Endometrial microvascular endothelial cells (primary cell): ENCODE measurements around the gene ZDHHC11B. TPM values are rescaled to one million over a fixed set of nuclear protein-coding genes. Genes with fewer than 3 reads are reported as not detected.
"Not testable (repeated sequence)": the region's sequence is repeated elsewhere in the genome, so short reads cannot be mapped to it uniquely, and the experiment has no call there.

ENCODE experiments used
- in situ Hi-C: cut with HindIII; loops from 2 replicates; pipeline ENCODE4 v1.10.0; 2017; ENCODE audit warnings: low sequenced_read_pairs, low pct_unique_long_range_greater_than_20kb; ENCODE audit errors: inconsistent ontology term
- total RNA-seq: library from RNA; depleted of rRNA; stranded (reverse); fragments of >200 nt; gene quantifications from one replicate; pipeline ENCODE4 v1.2.3, GENCODE V29; 2015; ENCODE audit errors: inconsistent ontology term

The ZDHHC11B gene
- total RNA-seq, 1 donor from 2014 or later, result not detected

DNA sequence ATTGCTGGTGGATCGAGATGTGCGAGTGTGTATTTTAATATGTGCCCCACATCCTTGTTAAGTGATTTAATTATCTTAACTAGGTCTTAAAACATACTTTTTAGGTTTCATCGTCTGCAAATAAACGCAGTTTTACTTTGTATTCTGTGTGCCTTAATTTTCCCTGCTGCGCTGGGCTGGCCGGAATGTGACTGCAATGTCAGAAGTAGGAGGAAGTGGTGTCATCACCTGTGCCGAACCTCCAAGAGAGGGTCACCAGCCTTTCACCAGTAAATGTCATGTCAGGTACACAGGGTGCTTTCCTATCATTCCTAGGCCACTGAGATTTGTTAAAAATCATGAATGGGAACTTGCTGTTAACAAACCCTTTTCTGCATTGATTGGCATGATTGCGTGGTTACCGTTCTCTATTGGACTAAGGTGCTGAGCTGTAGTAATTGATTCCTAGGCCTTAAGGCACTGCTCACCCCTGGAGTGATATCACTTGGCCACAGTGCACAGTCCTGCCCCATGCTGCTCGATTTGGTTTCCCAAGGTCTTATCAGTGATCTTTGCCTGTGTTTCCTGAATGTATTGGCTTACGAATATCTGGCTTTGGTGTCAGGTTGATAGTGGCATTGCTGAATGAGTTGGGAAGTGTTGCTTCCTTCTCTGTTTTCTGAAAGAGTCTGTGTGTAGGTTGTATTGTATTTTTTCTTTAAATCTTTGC, 40.7 kb downstream of the ZDHHC11B start:
- in situ Hi-C loops, result not testable (repeated sequence)

DNA sequence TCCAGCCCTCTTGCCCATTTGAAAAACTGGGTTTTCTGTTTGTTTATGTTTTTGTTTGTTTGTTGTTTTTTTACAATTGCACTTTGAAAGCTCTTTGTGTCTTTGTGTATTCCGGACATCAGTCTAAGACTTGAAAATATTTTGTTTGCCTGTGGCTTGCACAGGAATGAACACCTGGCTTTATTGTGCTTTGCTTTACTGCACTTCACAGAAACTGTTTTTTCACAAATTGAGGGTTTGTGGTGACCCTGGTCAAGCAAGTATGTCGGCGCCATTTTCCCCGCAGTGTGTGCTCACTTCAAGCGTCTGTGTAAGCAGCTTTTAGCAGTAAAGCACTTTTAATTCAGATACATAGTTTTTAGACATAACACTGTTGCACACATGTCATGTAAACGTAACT, 42.3 kb downstream of the ZDHHC11B start:
- in situ Hi-C loops, result not testable (repeated sequence)

DNA sequence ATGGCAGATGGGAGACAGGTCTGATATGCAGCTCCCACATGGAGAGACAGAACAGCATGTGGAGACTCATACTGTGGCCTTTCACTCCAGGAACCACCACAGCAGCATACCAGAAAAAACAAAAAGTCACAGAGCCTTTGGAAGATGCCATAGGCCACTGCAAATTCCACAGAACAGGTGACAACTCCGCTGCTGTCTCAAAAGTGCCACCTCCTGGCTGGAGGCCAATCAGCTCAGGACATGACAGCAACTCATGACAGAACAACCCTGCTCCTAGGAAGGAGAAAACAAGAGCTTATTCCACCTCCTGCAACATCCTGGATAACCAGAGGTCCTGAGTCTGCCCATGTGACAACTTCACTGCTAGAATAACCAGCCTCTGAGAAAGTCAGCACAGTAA, 50.4 kb downstream of the ZDHHC11B start:
- in situ Hi-C loops, result not testable (repeated sequence)

DNA sequence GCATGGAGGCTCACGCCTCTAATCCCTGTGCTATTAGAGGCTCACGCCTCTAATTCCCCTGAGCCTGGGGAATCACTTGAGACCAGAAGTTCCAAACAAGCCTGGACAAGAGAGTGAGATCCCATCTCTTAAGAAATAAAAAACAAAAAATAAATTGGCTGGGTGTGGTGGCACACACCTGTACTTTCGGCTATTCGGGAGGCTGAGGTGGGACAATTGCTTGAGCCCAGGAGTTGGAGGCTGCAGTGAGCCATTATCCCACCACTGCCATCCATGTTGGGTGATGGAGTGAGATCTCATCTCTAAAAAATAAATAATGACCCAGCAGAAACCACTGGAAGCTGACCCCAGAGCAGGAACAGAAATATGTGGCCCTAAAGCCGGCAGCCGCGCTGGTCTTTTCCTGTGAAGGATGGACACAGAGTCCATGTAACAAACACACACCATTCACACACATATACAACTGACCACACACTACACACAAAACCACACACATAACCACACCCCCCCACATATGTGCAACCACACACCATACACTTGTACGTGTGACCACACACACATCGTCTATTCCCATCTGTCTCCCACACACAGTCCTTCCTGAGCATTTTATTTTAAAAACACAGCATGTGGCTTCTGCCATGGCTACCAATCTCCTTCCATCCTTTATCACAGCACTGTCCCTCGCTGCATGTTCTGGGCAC, 51.6 kb downstream of the ZDHHC11B start:
- in situ Hi-C loops, result not testable (repeated sequence)

DNA sequence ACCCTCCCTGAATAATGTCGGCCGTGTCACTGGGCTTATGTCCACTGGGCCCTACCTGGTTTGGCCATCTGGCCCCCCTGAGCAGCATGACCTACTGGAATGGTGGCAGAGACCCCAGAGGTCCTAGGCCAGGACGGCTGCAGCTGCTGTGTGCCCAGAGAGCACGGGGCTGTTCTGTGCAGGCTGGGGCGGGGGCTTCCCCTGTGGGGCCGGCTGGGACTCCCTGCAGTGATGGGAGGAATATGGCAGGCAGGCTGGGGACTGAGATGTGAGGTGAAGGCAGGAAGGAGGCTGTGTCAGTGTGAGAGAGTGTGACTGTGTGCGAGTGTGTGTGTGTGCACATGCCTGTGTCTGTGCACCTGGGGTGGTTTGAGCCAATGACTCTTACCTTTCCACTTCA, 55.3 kb downstream of the ZDHHC11B start:
- in situ Hi-C loops, result not testable (repeated sequence)

DNA sequence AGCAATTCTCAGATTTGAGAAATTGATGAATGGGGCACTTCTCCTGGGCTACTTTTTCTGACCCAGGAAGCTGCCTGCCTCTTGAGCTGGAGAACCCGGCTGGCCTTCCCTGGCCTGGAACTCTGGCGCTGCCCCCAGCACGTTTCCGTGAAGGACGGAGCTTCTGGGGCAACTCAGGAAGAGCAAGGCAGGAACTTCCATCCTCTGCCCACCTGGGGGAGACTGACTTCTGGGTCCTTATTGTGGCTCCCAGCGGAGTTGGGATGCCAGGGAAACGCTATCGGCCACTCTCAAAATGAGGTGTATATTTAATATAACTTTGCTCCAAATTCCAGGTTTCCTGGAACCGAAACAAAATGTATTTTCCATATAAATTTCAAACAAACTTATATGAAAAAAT, 57.4 kb downstream of the ZDHHC11B start:
- in situ Hi-C loops, result not testable (repeated sequence)

DNA sequence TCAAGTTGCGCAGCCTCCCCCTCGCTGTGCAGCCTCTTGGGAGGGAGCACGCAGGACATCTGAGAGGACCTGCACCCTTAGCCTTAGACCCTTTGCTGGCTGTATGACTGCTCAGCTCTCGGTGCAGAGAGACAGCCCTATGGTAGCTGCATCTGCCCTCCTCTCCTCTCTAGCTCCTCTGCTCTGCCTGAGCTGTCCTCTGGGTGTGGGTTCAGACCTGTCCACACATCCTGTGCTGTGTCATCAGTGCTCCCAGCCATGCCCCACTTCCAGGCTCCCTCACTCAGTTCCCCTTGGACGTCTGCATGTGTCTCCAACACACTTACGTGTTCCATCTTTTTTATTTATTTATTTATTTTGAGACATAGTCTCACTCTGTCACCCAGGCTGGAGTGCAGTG, 60.7 kb downstream of the ZDHHC11B start:
- in situ Hi-C loops, result not testable (repeated sequence)

DNA sequence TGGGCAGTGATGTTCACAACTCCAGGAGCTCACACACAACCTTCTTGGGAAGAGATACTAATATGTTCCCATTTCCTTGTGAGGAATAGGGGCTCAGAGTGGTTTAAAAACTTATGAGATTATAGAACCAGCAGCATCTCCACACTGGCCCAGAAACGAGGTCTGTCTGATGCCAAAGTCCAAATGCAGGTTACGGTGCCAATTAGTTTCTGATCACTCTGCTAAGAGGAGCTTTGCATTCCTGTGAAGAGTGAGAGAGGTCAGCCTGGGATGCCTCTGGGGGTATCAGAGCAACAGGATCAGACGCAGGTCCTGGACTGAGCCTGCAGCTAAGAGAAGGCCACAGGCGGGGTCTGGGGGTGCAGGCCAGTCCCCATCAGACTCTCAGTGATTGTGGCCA, 61.2 kb downstream of the ZDHHC11B start:
- in situ Hi-C loops, result not testable (repeated sequence)

DNA sequence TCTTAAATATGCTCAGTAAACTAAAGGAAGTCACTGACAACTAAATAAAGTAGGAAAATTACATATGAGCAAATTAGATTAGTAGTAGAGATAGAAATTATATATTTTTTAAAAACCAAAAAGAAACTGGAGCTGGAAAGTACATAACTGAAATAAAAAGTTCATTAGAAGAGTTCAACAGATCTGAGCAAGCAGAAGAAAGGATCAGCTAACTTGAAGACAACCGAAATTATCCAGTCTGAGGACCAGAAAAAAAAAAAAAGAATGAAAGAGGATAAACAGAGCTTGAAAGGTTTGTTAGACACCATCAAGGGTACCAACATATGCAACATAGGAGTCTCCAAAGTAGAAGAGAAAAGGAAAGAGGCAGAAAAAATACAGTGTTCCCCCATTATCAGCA, 65.2 kb downstream of the ZDHHC11B start:
- in situ Hi-C loops, result not testable (repeated sequence)

DNA sequence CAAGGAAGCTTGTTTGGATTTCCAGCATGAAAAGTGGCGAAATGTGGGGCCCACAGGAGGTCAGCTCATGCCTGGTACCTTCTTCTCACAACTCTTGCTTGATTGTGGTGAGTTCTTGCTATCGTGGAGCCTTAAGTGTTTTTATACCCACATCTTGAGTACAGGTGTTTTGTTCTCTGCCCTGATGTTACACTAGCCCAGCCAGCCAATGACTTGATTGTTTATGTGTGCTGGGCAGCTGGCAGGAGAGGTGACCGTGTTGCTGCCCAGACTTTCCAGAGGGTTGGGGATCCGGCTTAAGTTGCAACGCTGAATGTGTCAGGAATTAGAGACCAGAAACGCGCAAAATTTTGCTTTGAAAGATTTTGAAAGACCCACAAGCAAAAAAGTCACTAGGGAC, 67.4 kb downstream of the ZDHHC11B start:
- in situ Hi-C loops, result no loop called here

DNA sequence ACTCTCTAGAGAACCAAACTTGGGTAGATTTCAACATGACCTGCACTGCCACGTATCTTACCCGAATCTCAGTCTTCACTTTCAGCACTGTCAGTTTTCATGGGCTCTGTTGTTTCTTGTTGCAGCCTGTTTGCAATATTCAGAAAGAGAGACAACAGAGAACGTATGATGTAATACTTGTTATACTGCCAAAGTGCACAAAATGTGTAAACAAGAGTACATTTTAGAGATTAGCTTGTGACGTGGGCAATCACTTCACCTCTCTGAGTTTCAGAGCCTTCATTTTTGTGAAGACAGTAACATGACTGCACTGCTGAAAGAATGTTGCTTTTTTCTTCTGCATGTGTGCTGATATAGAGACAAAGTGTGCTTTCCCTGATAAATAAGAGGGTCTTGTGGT, 67.8 kb downstream of the ZDHHC11B start:
- in situ Hi-C loops, result not testable (repeated sequence)

DNA sequence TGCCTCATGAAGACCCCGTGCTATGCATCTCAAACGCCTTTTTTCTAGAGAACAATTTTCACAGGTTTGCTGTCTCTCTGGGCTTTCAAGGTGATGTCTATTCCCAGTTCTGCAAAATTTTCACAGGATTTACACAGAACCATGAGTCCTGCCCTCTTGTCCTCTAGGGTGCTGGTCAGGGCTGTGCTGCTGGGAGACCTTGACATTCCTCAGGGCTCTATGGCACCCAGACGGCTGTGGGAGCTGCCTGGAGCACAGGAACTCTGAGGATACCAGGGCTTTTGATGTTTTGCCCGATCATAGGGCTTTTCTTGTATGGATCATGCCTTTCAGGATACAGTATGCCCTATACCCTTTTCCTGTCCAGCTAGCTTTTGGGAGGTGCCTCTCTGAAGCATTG, 68.9 kb downstream of the ZDHHC11B start:
- in situ Hi-C loops, result not testable (repeated sequence)

DNA sequence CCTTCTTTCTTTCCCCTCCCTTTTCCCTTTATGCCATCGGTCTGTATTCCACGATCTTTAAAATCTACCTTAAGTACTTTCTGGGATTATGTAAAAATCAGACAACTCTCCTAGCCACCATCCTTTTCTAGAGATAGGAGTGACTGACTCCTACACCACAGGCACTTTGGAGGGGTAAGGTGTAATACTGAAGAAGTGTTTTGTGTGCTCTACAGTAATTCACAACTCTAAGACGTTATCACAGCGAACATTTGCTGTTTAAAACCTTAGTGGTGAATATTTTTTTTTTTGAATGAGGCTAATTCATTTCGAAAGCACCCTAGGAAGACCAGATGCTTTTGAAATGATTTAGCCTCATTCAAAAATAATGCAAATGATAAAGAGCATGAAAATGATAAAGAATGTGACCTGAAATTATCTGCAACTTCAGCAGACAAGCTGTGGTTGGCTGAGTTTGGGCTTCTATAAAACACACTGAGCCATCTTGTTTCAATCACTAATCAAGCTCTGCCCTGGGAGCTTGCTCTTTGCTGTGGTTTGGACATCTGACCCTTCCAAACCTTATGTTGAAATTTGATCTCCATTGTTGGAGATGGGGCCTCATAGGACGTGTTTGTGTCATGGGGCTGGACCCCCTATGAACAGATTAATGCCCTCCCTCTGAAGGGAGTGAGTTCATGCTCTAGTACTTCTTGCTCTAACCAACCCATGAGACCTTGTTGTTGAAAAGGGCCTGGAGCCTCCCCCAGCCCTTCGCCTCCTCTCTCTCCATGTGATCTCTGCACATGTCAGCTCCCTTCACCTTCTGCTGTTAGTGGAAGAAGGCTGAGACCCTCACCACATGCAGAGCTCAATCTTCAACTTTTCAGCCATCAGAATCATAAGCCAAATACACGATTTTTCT, 70.1 kb downstream of the ZDHHC11B start:
- in situ Hi-C loops, result not testable (repeated sequence)

DNA sequence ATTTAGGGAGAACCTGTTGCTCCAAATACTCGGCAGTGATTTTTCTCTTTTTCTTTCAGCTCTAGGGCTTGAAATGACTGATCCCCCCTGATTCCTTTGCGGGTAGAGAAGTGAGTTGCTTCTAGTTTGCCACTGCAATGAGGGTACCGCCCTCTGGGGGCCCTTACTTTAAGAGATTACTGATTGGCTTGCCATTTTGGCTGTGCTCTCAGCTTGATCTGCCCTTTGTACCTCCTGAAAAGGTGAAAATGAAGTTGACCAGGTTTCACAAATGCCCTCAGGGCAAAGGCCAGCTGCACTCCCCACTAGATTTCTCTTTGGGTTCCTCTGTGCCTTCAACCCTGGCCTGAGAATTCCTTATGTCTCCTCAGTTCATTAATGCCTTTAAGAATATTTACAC, 70.8 kb downstream of the ZDHHC11B start:
- in situ Hi-C loops, result not testable (repeated sequence)

DNA sequence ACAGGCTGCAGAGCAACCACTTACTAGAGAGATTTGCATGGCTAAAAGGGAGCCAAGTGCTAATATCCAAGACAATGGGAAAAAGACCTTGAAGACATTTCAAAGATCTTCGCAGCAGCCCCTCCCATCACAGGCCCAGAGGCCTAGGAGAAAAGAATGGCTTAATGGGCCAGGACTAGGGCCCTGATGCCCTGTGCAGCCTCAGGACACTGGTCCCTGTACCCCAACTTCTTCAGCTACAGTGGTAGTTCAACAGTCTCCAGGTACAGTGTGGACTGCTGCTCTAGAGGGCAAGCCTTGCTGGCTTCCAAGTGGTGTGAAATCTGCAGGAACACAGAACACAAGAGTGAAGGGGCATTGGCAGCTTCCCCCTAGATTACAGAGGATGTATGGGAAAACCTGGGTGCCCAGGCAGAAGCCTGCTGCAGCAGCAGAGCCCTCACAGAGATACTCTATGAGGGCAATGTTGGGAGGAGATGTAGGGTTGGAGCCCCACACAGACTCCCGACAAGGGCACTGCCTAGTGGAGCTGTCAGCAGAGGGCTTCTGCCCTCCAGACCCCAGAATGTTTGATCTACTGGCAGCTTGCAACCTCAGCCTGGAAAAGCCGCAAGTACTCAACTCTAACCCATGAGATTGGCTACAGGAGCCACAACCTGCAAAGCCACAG, 75.5 kb downstream of the ZDHHC11B start:
- in situ Hi-C loops, result not testable (repeated sequence)

DNA sequence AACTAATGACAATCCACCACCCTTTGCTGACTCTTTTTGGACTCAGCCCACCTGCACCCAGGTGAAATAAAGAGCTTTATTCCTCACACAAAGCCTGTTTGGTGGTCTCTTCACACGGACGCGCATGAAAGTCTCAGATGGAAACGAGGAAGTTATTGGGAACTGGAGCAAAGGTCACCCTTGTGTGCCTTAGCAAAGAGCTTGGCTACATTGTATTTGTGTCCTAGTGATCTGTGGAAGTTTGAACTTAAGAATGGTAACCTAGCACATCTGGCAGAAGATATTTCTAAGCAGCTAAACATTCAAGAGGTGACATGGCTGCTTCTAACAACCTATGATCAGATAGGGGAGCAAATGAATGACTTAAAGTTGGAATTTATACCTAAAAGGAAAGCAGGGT, 76.2 kb downstream of the ZDHHC11B start:
- in situ Hi-C loops, result not testable (repeated sequence)

DNA sequence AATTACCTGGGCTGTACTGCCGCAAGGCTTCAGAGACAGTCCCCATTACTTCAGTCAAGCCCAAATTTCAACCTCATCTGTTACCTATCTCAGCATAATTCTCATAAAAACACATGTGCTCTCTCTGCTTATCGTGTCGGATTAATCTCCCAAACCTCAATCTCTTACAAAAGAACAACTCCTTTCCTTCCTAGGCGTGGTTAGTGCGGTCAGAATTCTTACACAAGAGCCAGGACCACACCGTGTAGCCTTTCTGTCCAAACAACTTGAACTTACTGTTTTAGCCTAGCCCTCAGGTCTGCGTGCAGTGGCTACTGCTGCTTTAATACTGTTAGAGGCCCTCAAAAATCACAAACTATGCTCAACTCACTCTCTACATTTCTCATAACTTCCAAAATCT, 78.4 kb downstream of the ZDHHC11B start:
- in situ Hi-C loops, result not testable (repeated sequence)

DNA sequence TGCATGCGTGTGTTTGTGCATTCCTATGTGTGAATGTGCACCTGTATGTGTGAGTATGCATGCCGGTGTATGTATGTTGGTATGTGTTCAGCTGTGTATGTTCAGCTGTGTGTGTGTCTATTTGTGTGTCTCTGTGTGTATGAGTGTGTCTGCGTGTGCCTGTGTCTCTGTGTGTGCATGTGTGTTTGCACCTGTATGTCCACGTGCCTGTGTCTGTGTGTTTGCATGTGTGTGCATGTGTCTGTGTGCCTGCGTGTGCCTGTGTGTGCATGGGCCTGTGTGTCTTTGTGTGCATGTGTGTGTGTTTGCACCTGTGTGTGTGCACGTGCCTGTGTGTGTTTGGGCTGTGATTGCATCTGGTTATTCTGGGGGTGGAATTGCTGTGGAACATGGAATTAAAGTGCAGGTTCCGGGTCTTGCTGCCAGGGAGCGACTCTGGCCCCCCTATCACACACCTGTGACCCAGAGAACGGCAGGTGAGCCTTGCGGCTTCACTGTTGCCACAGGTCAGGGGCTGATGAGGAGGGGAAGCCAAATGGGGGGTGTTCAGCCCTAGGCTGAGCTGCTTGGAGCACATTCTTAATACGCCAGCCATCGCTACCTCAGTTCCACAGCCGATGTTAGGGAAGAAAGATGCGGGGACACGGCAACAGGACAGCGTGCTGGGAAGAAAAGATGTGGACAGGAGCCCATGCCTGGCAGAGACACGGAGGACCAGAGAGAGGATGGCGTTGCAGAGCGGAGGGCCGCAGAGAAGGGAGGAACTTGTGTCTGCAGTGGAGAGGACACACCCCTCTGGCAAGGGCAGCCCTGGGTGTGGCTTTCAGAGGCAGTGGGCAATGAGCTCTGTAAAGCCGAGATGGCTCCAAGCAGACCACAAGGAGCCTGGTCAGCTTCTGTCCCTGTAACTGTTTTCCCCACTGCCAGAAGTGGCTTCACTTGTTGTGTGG, 87.5 kb downstream of the ZDHHC11B start:
- in situ Hi-C loops, result not testable (repeated sequence)
